GM12878 (cell line): ENCODE results near the gene DDHD1. TPM values are rescaled to one million over a fixed set of nuclear protein-coding genes. Genes with fewer than 3 reads are reported as not detected.
A peak's percentile ranks its signal among the peaks of the same experiment; 100 is the strongest.

Experiments
- ATAC-seq: fragments of 200-7000 bp; cut with Tn5 transposase; 3 replicates; pipeline ENCODE4 v1.9.1; 2020; ENCODE audit warnings: mild to moderate bottlenecking, moderate library complexity
- BruUV-seq: library from RNA; stranded (reverse); fragments of 400-500 nt; replicated peaks from 2 replicates; lab custom pipeline; 2021; lab: Mats Ljungman, UMichigan
- CTCF ChIA-PET: fragments of 300-600 bp; sonication (Branson Sonifier 250); formaldehyde crosslinking; extraction: SDS; loops from one replicate; lab custom pipeline; 2021; ENCODE audit warnings: inconsistent platforms; lab: Yijun Ruan, JAX
- POLR2A ChIA-PET: fragments of 350-600 bp; formaldehyde crosslinking; extraction: SDS; loops from one replicate; lab custom pipeline; 2021; ENCODE audit warnings: inconsistent platforms; lab: Charles Lee
- RAD21 ChIA-PET: fragments of 300-600 bp; sonication (Branson Sonifier 250); formaldehyde crosslinking; loops from one replicate; lab custom pipeline; 2023; ENCODE audit warnings: antibody characterized with exemption; ENCODE audit not compliant: unreplicated experiment; lab: Charles Lee
- SMC1A ChIA-PET: fragments of 300-600 bp; sonication (Branson Sonifier 250); formaldehyde crosslinking; loops from one replicate; lab custom pipeline; 2023; ENCODE audit not compliant: unreplicated experiment, uncharacterized antibody; lab: Charles Lee
- DNase-seq: peaks from one replicate; pipeline ENCODE4 v3.0.0-alpha.2; 2011; ENCODE audit warnings: low read depth, low spot score
- FAIRE-seq: peaks from 3 replicates; lab custom pipeline; 2011; peaks lifted over from hg19 to GRCh38; lab: Jason Lieb, UNC
- H2AFZ ChIP-seq: 2 replicates; pipeline ENCODE4 v1.6.0; 2011; ENCODE audit warnings: low read depth, low read length, control low read depth; ENCODE audit not compliant: control insufficient read depth
- H3K27ac ChIP-seq: 2 replicates; pipeline ENCODE4 v1.5.1; 2011; ENCODE audit warnings: control low read depth; ENCODE audit not compliant: control insufficient read depth, insufficient read depth
- H3K27me3 ChIP-seq, 2 experiments: replicated peaks in 1 of 2; 2 replicates each; pipeline versions ENCODE4 v1.6.0 to v1.6.1; 2011; ENCODE audit warnings: low read length in 1 of 2; ENCODE audit not compliant: control insufficient read depth in 2 of 2, insufficient read depth in 2 of 2
- H3K36me3 ChIP-seq, 2 experiments: 2 replicates each; pipeline ENCODE4 v1.5.1; 2011; ENCODE audit warnings: low read length in 1 of 2; ENCODE audit not compliant: control insufficient read depth in 2 of 2, insufficient read depth in 2 of 2
- H3K4me1 ChIP-seq: 2 replicates; pipeline ENCODE4 v1.6.1; 2011; ENCODE audit warnings: mild to moderate bottlenecking, low read length, moderate library complexity, mixed read lengths; ENCODE audit not compliant: control insufficient read depth, insufficient read depth
- H3K4me2 ChIP-seq: 2 replicates; pipeline ENCODE4 v1.6.0; 2011; ENCODE audit warnings: control low read depth; ENCODE audit not compliant: control insufficient read depth, insufficient read depth
- H3K4me3 ChIP-seq: fragments of 200-600 bp; sonication (generic); 2 replicates; pipeline ENCODE4 v1.5.1; 2016
- H3K79me2 ChIP-seq: 2 replicates; pipeline ENCODE4 v1.6.0; 2011; ENCODE audit warnings: low read length; ENCODE audit not compliant: control insufficient read depth, insufficient read depth
- H3K9ac ChIP-seq: 2 replicates; pipeline ENCODE4 v1.8.0; 2011; ENCODE audit warnings: low read length, control low read depth, mixed read lengths; ENCODE audit not compliant: control insufficient read depth, insufficient read depth
- H3K9me3 ChIP-seq: replicated peaks from 3 replicates; pipeline ENCODE4 v1.5.1; 2011; ENCODE audit warnings: mild to moderate bottlenecking, low read length; ENCODE audit not compliant: control insufficient read depth, insufficient read depth
- H4K20me1 ChIP-seq: 2 replicates; pipeline ENCODE4 v1.6.0; 2011; ENCODE audit not compliant: control insufficient read depth, insufficient read depth
- ATF7 ChIP-seq: fragments of 450-650 bp; IDR thresholded peaks from 2 replicates; pipeline ENCODE4 v1.6.1; 2016; ENCODE audit warnings: low read depth, mild to moderate bottlenecking
- WGBS: methylation state at CpG from one replicate; pipeline ENCODE4 v1.1.6; 2016; ENCODE audit warnings: low lambda C conversion rate; ENCODE audit not compliant: insufficient replicate concordance, insufficient coverage; ENCODE audit errors: missing lambda C conversion rate; 5-methylcytosine and 5-hydroxymethylcytosine counted together
- in situ Hi-C: fragments of 300-500 bp; cut with MboI; formaldehyde crosslinking; loops from 9 replicates; pipeline ENCODE4 v1.14.3; 2018; ENCODE audit warnings: mixed read lengths
- intact Hi-C: fragments of 100-400 bp; cut with micrococcal nuclease; formaldehyde crosslinking; loops from one replicate; pipeline ENCODE4 v1.14.2; 2022; ENCODE audit not compliant: unreplicated experiment
- polyA plus RNA-seq, 11 experiments: library from polyadenylated mRNA; depleted of rRNA in 4 of 11; unstranded in 6 of 11; stranded (reverse) in 5 of 11; fragments of >200 nt; fragmentation: Nextera tagmentation in 4 of 11; fragmentation: Illumina TruSeq in 1 of 11; extraction: Ambion mirVana in 4 of 11; extraction: Trizol in 1 of 11; gene quantifications; 1 replicate in 1 of 11; 2 replicates in 10 of 11; pipeline versions ENCODE4 v1.2.1 to v1.2.3, GENCODE V29; 2011 to 2016; ENCODE audit warnings: inconsistent platforms in 2 of 11, missing spikeins in 2 of 11, low read depth in 1 of 11
- total RNA-seq, 4 experiments: library from RNA; depleted of rRNA in 3 of 4; stranded (reverse); fragments of >200 nt in 3 of 4; fragmentation: Illumina TruSeq in 1 of 4; extraction: Trizol in 1 of 4; gene quantifications; 2 replicates each; pipeline versions ENCODE4 v1.2.1 to v1.2.3, GENCODE V29; 2013 to 2021
- TF ChIP-seq, protein P1 (sequence below): IDR thresholded peaks from 2 replicates; pipeline ENCODE4 v1.6.1; 2012; ENCODE audit warnings: improper control_type of control experiment, low read depth, low read length; ENCODE audit not compliant: insufficient replicate concordance

The DDHD1 gene
- total and polyA plus RNA-seq, 10 of the 15 experiments (the other 5 are each of a cell fraction or from before 2014, with no cell fraction given), result 7.7 to 52.3 (median 28.5) TPM

DNA sequence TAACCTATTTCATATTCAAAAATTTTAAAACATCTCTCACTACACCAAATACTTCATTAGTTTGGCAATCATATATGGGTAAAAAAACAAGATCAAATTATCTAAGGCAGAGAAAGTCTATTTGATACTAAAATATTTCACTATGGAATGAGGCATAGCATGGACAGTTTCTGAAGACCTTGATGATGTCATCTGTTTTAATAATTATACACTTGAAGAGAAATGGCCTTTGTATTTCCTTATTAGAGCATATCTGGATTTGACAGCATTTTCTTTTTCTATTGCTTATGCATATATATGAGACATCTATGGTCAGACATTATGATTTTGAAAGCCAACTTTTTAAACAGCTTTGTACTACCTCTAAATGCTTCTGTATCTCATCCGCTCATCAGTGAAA, 88.6 kb downstream of the DDHD1 start:
- ChIA-PET POLR2A (interaction anchor here (0.6 kb wide), 1 partner anchor 44 kb away, joined by 3 read pairs; no protein-coding TSS in a partner anchor), CTCF (interaction anchor here (1.0 to 4.0 kb wide), 2 partner anchors 9 to 241 kb away, joined by 3 to 15 read pairs; no protein-coding TSS in a partner anchor), SMC1A (interaction anchor here (0.5 to 2.2 kb wide), 5 partner anchors 8 to 86 kb away, joined by 3 to 10 read pairs (median 6); no protein-coding TSS in a partner anchor), RAD21 (interaction anchor here (0.7 to 1.6 kb wide), 3 partner anchors 9 to 128 kb away, joined by 3 to 5 read pairs (median 3); no protein-coding TSS in a partner anchor)
- no peak for ATAC-seq
- peaks cover 0 to 6% of the 10 kb centered on the region in 2 experiments; a peak in 2 of 4 replicates for H3K36me3 ChIP-seq
- 100% methylated on average over 1 of the region's 1 CpG for WGBS
- no peak overlapping the region for H3K27ac ChIP-seq
- FAIRE-seq, result no peak
- H3K4me3 ChIP-seq, result no peak overlapping the region
- BruUV-seq, result no TSS peak
- no peaks in the 10 kb centered on the region for H4K20me1 ChIP-seq
- H3K9ac ChIP-seq, result no peak overlapping the region
- no peak for DNase-seq
- in situ Hi-C loops, result no loop called here
- intact Hi-C loops, result no loop called here
- H3K9me3 ChIP-seq, result no peaks in the 10 kb centered on the region
- H2AFZ ChIP-seq, result no peak overlapping the region
- no peaks in the 10 kb centered on the region for H3K4me1 ChIP-seq
- no peaks in the 10 kb centered on the region for H3K79me2 ChIP-seq
- H3K4me2 ChIP-seq, result no peak overlapping the region
- H3K27me3 ChIP-seq, result no peaks in the 10 kb centered on the region
- TF ChIP-seq, protein P1, sequence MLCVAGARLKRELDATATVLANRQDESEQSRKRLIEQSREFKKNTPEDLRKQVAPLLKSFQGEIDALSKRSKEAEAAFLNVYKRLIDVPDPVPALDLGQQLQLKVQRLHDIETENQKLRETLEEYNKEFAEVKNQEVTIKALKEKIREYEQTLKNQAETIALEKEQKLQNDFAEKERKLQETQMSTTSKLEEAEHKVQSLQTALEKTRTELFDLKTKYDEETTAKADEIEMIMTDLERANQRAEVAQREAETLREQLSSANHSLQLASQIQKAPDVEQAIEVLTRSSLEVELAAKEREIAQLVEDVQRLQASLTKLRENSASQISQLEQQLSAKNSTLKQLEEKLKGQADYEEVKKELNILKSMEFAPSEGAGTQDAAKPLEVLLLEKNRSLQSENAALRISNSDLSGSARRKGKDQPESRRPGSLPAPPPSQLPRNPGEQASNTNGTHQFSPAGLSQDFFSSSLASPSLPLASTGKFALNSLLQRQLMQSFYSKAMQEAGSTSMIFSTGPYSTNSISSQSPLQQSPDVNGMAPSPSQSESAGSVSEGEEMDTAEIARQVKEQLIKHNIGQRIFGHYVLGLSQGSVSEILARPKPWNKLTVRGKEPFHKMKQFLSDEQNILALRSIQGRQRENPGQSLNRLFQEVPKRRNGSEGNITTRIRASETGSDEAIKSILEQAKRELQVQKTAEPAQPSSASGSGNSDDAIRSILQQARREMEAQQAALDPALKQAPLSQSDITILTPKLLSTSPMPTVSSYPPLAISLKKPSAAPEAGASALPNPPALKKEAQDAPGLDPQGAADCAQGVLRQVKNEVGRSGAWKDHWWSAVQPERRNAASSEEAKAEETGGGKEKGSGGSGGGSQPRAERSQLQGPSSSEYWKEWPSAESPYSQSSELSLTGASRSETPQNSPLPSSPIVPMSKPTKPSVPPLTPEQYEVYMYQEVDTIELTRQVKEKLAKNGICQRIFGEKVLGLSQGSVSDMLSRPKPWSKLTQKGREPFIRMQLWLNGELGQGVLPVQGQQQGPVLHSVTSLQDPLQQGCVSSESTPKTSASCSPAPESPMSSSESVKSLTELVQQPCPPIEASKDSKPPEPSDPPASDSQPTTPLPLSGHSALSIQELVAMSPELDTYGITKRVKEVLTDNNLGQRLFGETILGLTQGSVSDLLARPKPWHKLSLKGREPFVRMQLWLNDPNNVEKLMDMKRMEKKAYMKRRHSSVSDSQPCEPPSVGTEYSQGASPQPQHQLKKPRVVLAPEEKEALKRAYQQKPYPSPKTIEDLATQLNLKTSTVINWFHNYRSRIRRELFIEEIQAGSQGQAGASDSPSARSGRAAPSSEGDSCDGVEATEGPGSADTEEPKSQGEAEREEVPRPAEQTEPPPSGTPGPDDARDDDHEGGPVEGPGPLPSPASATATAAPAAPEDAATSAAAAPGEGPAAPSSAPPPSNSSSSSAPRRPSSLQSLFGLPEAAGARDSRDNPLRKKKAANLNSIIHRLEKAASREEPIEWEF, result no peak
- TF ChIP-seq ATF7, result peak; percentile 69; the same call in 1 of the 2 replicates
